HL-60/S4 (cell line): ENCODE results near the gene POU2AF2.
"Not testable (repeated sequence)": the region's sequence is repeated elsewhere in the genome, so short reads cannot be mapped to it uniquely, and the experiment has no call there.

Experiments
- in situ Hi-C: fragments of 300-500 bp; cut with MboI; formaldehyde crosslinking; loops from 2 replicates; pipeline ENCODE4 v1.14.3; 2022; ENCODE audit warnings: low sequenced_read_pairs

Gene POU2AF2, protein sequence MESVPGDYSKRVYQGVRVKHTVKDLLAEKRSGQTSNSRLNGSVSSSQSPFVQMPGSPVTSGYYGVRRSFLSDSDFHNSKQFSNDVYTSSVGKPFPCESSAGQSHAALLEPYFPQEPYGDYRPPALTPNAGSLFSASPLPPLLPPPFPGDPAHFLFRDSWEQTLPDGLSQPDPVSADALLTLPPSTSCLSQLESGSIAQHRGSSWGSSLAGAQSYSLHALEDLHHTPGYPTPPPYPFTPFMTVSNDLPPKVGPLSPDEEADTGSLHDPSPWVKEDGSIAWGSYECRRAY

DNA sequence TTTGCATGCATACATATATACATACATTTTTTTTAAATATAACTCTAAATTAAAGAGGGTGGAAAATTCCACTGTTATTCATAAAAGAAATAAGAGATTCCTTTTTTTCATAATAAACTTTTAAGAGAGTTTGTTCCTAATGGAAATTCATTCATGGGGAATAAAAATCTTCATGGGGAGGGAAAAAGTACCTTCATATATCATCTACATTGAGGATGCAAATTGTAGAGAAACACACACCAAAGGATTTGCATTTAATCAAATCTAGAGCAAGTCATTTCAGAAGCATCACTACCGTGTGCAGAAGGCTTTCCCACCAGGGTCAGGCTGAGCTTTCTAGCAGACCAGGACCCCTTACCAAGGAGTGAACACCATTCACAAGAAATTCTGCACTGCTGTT is at the start of gene POU2AF2:
TSS of gene POU2AF2 (plus strand) at position 301 of the 400 bp plus-strand sequence. CDS start 129 bp downstream, outside the sequence.
- in situ Hi-C loops: loop anchor here (25.0 kb wide), 2 partner anchors 783 to 1033 kb away; no protein-coding TSS in a partner anchor

DNA sequence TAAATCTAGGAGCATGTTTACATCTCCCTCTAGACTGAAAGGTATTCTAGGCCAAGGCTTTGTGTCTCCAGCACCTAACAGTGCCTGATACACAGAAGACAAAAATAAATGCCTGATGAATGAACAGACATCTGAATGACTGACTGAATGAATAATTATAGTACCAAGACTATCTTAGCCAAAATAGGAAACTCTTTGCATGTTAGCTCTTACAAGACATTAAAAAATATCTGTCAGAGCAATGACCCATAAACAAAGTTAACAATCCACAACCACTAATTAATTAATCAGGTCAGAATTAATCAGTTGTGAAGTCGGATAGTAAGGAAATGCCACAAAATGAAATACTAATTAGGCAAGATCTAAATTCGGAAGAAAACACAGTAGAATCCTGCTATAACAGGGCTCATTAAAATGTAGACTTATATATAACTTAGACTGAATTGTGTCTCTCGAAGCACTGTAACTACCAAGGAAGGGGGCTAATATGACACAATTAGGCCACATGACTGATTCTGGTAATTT is 45.5 kb upstream of the POU2AF2 start:
- in situ Hi-C loops: no loop called here

- in situ Hi-C loops: no loop called here
Observed at GRCh38 chr11:111204211-111204610, 41.3 kb upstream of the POU2AF2 start.

- in situ Hi-C loops: no loop called here
Observed at GRCh38 chr11:111205632-111206385, 39.7 kb upstream of the POU2AF2 start.

DNA sequence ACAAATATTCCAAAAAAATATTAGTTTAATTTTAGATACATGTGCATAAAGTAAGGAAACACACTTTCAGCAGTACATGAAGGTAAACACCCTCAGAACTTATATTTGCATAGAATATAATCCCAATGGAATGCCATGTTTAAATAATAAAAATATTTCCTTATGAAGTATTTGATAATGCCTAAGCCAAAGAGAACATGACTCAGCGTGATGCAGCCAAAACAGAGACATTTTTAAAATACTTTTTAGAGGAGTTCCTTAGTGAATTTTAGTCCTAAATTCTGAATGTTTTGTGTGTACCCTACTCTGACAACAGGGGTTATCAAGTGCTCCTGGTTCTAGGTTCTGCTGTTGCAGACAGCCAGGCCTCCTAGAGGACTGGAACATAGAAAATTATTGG is 39.1 kb upstream of the POU2AF2 start:
- in situ Hi-C loops: no loop called here

DNA sequence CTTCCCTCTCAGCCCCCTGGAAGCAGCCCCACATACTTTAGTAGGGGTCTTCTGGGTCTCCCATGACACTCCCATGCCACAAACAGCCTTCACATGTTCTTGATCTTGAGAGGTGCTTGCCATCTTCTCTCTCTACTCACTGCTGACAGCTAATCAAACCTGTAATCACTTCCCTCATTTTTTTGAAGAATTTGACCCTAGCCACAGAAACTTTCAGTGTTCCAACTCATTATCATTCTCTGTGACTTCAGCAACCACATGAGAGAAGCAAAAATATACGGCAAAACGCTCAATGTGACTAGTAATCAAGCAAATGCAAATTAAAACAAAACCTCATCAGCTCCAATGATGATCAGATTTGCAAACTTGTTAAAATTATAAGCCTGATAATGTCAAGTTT is 38.3 kb upstream of the POU2AF2 start:
- in situ Hi-C loops: no loop called here

- in situ Hi-C loops: no loop called here
Observed at GRCh38 chr11:111209543-111210355, 35.8 kb upstream of the POU2AF2 start.

DNA sequence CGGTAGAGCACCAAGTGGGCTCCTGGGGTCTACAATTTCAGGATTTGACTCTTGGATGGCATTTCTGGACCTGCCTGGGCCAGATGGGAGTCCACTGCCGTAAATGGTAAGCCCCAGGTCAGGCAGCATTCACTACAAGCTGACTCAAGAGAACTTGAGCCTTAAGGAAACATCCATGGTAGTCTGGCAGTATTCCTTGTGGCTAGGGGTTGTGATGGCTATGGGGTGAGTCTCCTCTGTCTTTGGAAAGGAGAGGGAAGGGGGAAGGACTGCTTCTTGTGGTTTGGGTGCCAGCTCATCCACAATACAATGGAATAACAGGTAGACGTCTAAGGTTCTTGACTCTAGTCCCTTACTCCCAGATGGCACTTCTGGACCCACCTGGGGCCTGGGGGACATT is 32.3 kb upstream of the POU2AF2 start:
- in situ Hi-C loops: no loop called here

GRCh38 chr11:111220721-111221120 is 24.8 kb upstream of the POU2AF2 start:
- in situ Hi-C loops: no loop called here

GRCh38 chr11:111221208-111221607 is 24.3 kb upstream of the POU2AF2 start:
- in situ Hi-C loops: no loop called here

DNA sequence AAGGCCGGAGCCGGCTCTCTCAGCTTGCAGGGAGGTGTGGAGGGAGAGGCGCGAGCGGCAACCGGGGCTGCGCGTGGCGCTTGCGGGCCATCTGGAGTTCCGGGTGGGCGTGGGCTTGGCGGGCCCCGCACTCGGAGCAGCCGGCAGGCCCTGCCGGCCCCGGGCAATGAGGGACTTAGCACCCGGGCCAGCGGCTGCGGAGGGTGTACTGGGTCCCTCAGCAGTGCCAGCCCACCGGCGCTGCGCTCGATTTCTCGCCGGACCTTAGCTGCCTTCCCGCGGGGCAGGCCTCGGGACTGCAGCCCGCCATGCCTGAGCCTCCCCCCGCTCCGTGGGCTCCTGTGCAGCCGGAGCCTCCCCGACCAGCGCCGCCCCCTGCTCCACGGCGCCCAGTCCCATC is 23.6 kb upstream of the POU2AF2 start:
- in situ Hi-C loops: not testable (repeated sequence)

GRCh38 chr11:111222821-111223455 is 22.6 kb upstream of the POU2AF2 start:
- in situ Hi-C loops: not testable (repeated sequence)

GRCh38 chr11:111225881-111226280 is 19.6 kb upstream of the POU2AF2 start:
- in situ Hi-C loops: loop anchor here (25.0 kb wide), 2 partner anchors 764 to 1014 kb away; no protein-coding TSS in a partner anchor

- in situ Hi-C loops: loop anchor here (25.0 kb wide), 2 partner anchors 767 to 1017 kb away; no protein-coding TSS in a partner anchor
Observed at GRCh38 chr11:111229604-111230003, 15.9 kb upstream of the POU2AF2 start.

DNA sequence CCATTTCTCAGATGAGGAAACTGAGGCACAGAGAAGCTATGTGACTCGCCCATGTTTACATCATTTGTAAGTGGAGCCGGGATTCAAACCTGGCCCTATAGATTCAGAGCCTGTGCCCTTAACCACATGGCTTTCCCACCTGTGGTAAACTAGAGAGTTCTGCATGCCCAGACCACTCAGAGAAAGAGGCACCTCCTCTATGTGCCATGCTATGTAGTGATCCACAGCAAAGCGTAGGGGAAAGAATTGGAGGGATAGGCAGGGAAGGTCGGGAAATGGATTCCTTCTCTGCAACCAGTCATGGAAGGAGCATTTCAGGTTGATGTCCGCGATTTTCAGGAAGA is 15.4 kb upstream of the POU2AF2 start:
- in situ Hi-C loops: loop anchor here (25.0 kb wide), 2 partner anchors 768 to 1018 kb away; no protein-coding TSS in a partner anchor

DNA sequence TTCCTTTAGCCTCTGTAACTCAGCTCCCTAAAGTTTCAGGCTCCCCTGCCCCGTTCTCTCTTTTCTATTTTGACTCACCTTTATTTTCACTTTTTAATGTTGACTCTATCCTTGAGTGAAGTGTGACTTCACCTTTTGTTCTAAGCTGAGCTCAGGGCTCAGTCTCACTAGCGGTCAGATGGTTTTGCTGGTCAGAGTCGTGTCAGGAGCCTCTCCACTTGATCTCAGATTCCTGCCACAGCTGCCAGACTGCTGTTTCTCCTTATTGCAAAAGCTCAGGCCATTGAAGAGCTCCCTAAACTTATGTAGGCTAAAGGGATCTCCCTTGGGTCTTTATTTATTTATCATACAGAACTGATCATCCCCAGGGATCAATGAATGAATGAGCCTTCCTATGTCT is 13.7 kb upstream of the POU2AF2 start:
- in situ Hi-C loops: loop anchor here (25.0 kb wide), 2 partner anchors 770 to 1020 kb away; no protein-coding TSS in a partner anchor

DNA sequence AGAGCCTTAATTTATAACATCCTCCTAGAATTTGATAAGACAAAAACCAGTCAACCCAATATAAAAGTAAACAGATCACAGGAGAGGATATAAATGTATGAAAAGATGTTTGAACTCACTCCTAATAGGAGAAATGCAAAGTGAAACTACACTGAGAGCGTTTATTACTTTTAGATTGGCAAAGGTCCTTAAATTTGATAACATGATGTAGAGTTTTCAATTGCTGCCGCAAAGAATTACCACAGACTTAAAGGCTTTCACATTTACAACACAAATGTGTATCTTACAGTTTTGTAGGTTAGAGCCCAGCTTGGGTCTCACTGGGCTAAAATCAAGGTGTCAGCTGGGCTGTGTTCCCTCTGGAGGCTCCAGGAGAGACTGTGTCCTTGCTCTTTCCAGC is 9.1 kb upstream of the POU2AF2 start:
- in situ Hi-C loops: loop anchor here (25.0 kb wide), 2 partner anchors 774 to 1024 kb away; no protein-coding TSS in a partner anchor

GRCh38 chr11:111237926-111238325 is 7.6 kb upstream of the POU2AF2 start:
- in situ Hi-C loops: loop anchor here (25.0 kb wide), 2 partner anchors 776 to 1026 kb away; no protein-coding TSS in a partner anchor

- in situ Hi-C loops: loop anchor here (25.0 kb wide), 2 partner anchors 785 to 1035 kb away; no protein-coding TSS in a partner anchor
Observed at GRCh38 chr11:111246956-111247355, 1.4 kb downstream of the POU2AF2 start.

- in situ Hi-C loops: no loop called here
Observed at GRCh38 chr11:111250936-111251335, 5.4 kb downstream of the POU2AF2 start.
